Liver (tissue), 9 donors: Measurements from ENCODE around the gene SWI5. TPM values are rescaled to one million over a fixed set of nuclear protein-coding genes. Genes with fewer than 3 reads are reported as not detected.

Source experiments
- DNase-seq: peaks from one replicate; pipeline ENCODE4 v3.0.0-alpha.2; 2017; ENCODE audit warnings: low spot score
- H3K27ac ChIP-seq, 2 donors: one replicate each; pipeline ENCODE4 v1.7.0; 2013; ENCODE audit warnings: inconsistent platforms in 2 of 2, low read length in 2 of 2, control low read depth in 1 of 2, low read depth in 1 of 2, mild to moderate bottlenecking in 1 of 2
- H3K27me3 ChIP-seq, 4 donors: one replicate each; pipeline versions ENCODE4 v1.6.1 to v1.7.0; 2013; ENCODE audit warnings: low read length in 3 of 4, inconsistent platforms in 1 of 4, mild to moderate bottlenecking in 1 of 4, moderate library complexity in 1 of 4; ENCODE audit not compliant: control insufficient read depth in 4 of 4, insufficient read depth in 4 of 4
- H3K36me3 ChIP-seq, 4 donors: one replicate each; pipeline versions ENCODE4 v1.6.1 to v1.7.0; 2013; ENCODE audit warnings: low read length in 3 of 4, mild to moderate bottlenecking in 3 of 4, low read depth in 1 of 4, moderate library complexity in 1 of 4; ENCODE audit not compliant: control insufficient read depth in 4 of 4, insufficient read depth in 3 of 4
- H3K4me1 ChIP-seq, 4 donors: one replicate each; pipeline versions ENCODE4 v1.6.1 to v1.7.0; 2013; ENCODE audit warnings: low read length in 3 of 4, mild to moderate bottlenecking in 3 of 4, moderate library complexity in 1 of 4; ENCODE audit not compliant: control insufficient read depth in 4 of 4, insufficient read depth in 4 of 4
- H3K4me3 ChIP-seq, 3 donors: one replicate each; pipeline versions ENCODE4 v1.6.1 to v1.7.0; 2013; ENCODE audit warnings: low read length in 3 of 3, control low read depth in 1 of 3, low read depth in 1 of 3, mild to moderate bottlenecking in 1 of 3
- H3K9ac ChIP-seq, 2 donors: one replicate each; pipeline ENCODE4 v1.7.0; 2013; ENCODE audit warnings: low read length in 2 of 2, mild to moderate bottlenecking in 2 of 2, moderate library complexity in 2 of 2, control low read depth in 1 of 2, low read depth in 1 of 2
- H3K9me3 ChIP-seq, 4 donors: one replicate each; pipeline versions ENCODE4 v1.6.1 to v1.7.0; 2013; ENCODE audit warnings: low read length in 3 of 4; ENCODE audit not compliant: control insufficient read depth in 4 of 4
- CTCF ChIP-seq: fragments of 150-350 bp; IDR thresholded peaks from 2 replicates; pipeline ENCODE4 v1.5.1; 2017; ENCODE audit warnings: improper control_type of control experiment, low read depth, low read length; ENCODE audit not compliant: missing input control
- EGR1 ChIP-seq, 2 donors: IDR thresholded peaks; 2 replicates each; pipeline ENCODE4 v1.6.1; 2016 to 2018; ENCODE audit warnings: antibody characterized with exemption in 2 of 2, low read depth in 2 of 2
- FOXA1 ChIP-seq: IDR thresholded peaks from 2 replicates; pipeline ENCODE4 v1.6.1; 2016; ENCODE audit warnings: antibody characterized with exemption
- FOXA2 ChIP-seq: IDR thresholded peaks from 2 replicates; pipeline ENCODE4 v1.6.1; 2016; ENCODE audit warnings: antibody characterized with exemption
- GABPA ChIP-seq, 2 donors: IDR thresholded peaks in 1 of 2; conservative IDR thresholded peaks in 1 of 2; 2 replicates each; pipeline ENCODE4 v1.6.1; 2016; ENCODE audit warnings: antibody characterized with exemption in 2 of 2, mild to moderate bottlenecking in 1 of 2, moderate library complexity in 1 of 2
- HNF4A ChIP-seq, 2 donors: conservative IDR thresholded peaks; 2 replicates each; pipeline ENCODE4 v1.6.1; 2016; ENCODE audit warnings: antibody characterized with exemption in 2 of 2, mild to moderate bottlenecking in 2 of 2
- HNF4G ChIP-seq: IDR thresholded peaks from 2 replicates; pipeline ENCODE4 v1.6.1; 2016; ENCODE audit warnings: antibody characterized with exemption
- JUND ChIP-seq, 2 donors: IDR thresholded peaks; 2 replicates each; pipeline ENCODE4 v1.6.1; 2016; ENCODE audit warnings: antibody characterized with exemption in 2 of 2
- NR2F2 ChIP-seq: IDR thresholded peaks from 2 replicates; pipeline ENCODE4 v1.6.1; 2016; ENCODE audit warnings: antibody characterized with exemption
- RAD21 ChIP-seq, 2 donors: IDR thresholded peaks; 2 replicates each; pipeline ENCODE4 v1.6.1; 2016; ENCODE audit warnings: antibody characterized with exemption in 2 of 2, mild to moderate bottlenecking in 2 of 2
- RXRA ChIP-seq, 2 donors: IDR thresholded peaks; 2 replicates each; pipeline ENCODE4 v1.6.1; 2017 to 2018; ENCODE audit warnings: antibody characterized with exemption in 2 of 2, mild to moderate bottlenecking in 1 of 2
- SP1 ChIP-seq: IDR thresholded peaks from 2 replicates; pipeline ENCODE4 v1.6.1; 2018; ENCODE audit warnings: antibody characterized with exemption, mild to moderate bottlenecking
- TAF1 ChIP-seq: conservative IDR thresholded peaks from 2 replicates; pipeline ENCODE4 v1.6.1; 2016; ENCODE audit warnings: antibody characterized with exemption, mild to moderate bottlenecking
- YY1 ChIP-seq: IDR thresholded peaks from 2 replicates; pipeline ENCODE4 v1.6.1; 2016; ENCODE audit warnings: antibody characterized with exemption, mild to moderate bottlenecking
- WGBS: extraction: QIAGEN DNeasy Blood & Tissue Kit; methylation state at CpG from one replicate; pipeline ENCODE4 v1.1.7; 2013; 5-methylcytosine and 5-hydroxymethylcytosine counted together
- polyA plus RNA-seq, 2 donors: library from polyadenylated mRNA; stranded (reverse) in 1 of 2; unstranded in 1 of 2; fragments of 200-250 nt in 1 of 2; fragments of >200 nt in 1 of 2; fragmentation: Nextera tagmentation in 1 of 2; extraction: Ambion mirVana in 1 of 2; gene quantifications; one replicate each; pipeline versions ENCODE4 v1.2.1 to v1.2.3, GENCODE V29; 2013 to 2015
- total RNA-seq, 2 donors: library from RNA; depleted of rRNA; stranded (reverse); fragments of >200 nt; gene quantifications; one replicate each; pipeline ENCODE4 v1.2.3, GENCODE V29; 2014
- TF ChIP-seq, protein P1 (sequence below): IDR thresholded peaks from 2 replicates; pipeline ENCODE4 v1.6.1; 2016; ENCODE audit warnings: antibody characterized with exemption, mild to moderate bottlenecking
- TF ChIP-seq, protein P2 (sequence below): IDR thresholded peaks from 2 replicates; pipeline ENCODE4 v1.6.1; 2016; ENCODE audit warnings: antibody characterized with exemption
- TF ChIP-seq, protein P3 (sequence below): IDR thresholded peaks from 2 replicates; pipeline ENCODE4 v1.6.1; 2016; ENCODE audit warnings: antibody characterized with exemption
- TF ChIP-seq, protein P4 (sequence below): IDR thresholded peaks from 2 replicates; pipeline ENCODE4 v1.6.1; 2016; ENCODE audit warnings: antibody characterized with exemption
- donor health status: healthy.
- donor health status: healthy.
- donor health status: healthy.
- donor health status: healthy.
- donor health status: healthy.

Gene SWI5
- total and polyA plus RNA-seq, 4 donors = 10.7 to 34.0 (median 16.2) TPM

- TF ChIP-seq CTCF (no peak), JUND (IDR thresholded peaks at IDR 0.05) (no peak), HNF4A (conservative IDR thresholded peaks at IDR 0.05) (no peak), RXRA (IDR thresholded peaks at IDR 0.05) (no peak), NR2F2 (no peak)
Observed at GRCh38 chr9:128265348-128265847, 10.7 kb upstream of the SWI5 start (continued).

DNA sequence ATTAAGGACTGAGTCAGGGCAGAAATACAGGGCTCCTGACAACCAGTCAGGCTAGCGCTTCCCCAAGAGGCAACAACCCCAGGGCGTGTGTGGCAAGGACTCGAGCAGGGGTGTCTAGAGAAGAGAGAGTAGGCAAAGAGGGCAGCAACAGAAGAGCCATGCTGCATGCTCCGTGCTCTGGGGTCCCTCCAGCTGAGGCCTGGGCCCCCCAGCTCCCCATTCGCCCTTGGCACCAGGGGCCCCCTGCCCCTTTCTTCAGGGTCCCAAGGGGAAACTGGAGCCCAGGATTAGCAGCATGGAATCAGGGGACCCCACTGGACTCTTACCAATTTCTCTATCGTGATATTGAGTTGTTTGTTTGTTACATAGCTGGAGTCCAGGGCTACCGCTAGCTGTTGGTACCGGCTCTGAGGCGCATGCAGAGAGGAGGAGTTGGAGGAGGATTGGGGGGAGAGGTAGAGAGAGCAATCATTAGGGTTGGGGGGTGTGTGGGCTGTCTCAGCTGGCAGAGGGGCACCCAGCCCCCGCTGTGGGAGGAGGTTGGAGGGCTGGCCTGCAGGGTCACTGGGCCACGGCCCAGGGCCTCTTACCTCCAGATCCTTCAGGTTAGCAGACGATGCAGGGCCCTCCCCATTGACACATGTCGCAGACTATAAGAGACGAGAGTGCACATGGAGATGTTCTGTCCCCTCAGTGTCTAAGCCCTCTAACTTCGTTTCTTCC lies 9.0 kb upstream of the SWI5 start:
- Histone ChIP-seq H3K9ac (no peak overlapping the region), H3K4me1 (no peaks in the 10 kb centered on the region), H3K27ac (no peak overlapping the region), H3K9me3 (no peaks in the 10 kb centered on the region), H3K36me3 (peaks cover 14 to 64% (median 27%) of the 10 kb centered on the region in 4 donors), H3K4me3 (no peak overlapping the region), H3K27me3 (no peaks in the 10 kb centered on the region)
- TF ChIP-seq YY1 (no peak), RXRA (IDR thresholded peaks at IDR 0.05) (no peak), HNF4G (no peak), TAF1 (no peak), GABPA (IDR thresholded peaks at IDR 0.05 in 1 of 2, conservative IDR thresholded peaks at IDR 0.05 in 1 of 2) (no peak), FOXA2 (no peak), SP1 (no peak), HNF4A (conservative IDR thresholded peaks at IDR 0.05) (no peak), FOXA1 (no peak), EGR1 (IDR thresholded peaks at IDR 0.05; ENCODE audit: low read depth in 2 of 2) (no peak), RAD21 (IDR thresholded peaks at IDR 0.05) (no peak), CTCF (no peak), JUND (IDR thresholded peaks at IDR 0.05) (no peak)
- TF ChIP-seq, protein P1, sequence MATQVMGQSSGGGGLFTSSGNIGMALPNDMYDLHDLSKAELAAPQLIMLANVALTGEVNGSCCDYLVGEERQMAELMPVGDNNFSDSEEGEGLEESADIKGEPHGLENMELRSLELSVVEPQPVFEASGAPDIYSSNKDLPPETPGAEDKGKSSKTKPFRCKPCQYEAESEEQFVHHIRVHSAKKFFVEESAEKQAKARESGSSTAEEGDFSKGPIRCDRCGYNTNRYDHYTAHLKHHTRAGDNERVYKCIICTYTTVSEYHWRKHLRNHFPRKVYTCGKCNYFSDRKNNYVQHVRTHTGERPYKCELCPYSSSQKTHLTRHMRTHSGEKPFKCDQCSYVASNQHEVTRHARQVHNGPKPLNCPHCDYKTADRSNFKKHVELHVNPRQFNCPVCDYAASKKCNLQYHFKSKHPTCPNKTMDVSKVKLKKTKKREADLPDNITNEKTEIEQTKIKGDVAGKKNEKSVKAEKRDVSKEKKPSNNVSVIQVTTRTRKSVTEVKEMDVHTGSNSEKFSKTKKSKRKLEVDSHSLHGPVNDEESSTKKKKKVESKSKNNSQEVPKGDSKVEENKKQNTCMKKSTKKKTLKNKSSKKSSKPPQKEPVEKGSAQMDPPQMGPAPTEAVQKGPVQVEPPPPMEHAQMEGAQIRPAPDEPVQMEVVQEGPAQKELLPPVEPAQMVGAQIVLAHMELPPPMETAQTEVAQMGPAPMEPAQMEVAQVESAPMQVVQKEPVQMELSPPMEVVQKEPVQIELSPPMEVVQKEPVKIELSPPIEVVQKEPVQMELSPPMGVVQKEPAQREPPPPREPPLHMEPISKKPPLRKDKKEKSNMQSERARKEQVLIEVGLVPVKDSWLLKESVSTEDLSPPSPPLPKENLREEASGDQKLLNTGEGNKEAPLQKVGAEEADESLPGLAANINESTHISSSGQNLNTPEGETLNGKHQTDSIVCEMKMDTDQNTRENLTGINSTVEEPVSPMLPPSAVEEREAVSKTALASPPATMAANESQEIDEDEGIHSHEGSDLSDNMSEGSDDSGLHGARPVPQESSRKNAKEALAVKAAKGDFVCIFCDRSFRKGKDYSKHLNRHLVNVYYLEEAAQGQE = no peak
- TF ChIP-seq, protein P2, sequence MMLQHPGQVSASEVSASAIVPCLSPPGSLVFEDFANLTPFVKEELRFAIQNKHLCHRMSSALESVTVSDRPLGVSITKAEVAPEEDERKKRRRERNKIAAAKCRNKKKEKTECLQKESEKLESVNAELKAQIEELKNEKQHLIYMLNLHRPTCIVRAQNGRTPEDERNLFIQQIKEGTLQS = no peak
- TF ChIP-seq, protein P3, sequence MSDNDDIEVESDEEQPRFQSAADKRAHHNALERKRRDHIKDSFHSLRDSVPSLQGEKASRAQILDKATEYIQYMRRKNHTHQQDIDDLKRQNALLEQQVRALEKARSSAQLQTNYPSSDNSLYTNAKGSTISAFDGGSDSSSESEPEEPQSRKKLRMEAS = no peak
- TF ChIP-seq, protein P4, sequence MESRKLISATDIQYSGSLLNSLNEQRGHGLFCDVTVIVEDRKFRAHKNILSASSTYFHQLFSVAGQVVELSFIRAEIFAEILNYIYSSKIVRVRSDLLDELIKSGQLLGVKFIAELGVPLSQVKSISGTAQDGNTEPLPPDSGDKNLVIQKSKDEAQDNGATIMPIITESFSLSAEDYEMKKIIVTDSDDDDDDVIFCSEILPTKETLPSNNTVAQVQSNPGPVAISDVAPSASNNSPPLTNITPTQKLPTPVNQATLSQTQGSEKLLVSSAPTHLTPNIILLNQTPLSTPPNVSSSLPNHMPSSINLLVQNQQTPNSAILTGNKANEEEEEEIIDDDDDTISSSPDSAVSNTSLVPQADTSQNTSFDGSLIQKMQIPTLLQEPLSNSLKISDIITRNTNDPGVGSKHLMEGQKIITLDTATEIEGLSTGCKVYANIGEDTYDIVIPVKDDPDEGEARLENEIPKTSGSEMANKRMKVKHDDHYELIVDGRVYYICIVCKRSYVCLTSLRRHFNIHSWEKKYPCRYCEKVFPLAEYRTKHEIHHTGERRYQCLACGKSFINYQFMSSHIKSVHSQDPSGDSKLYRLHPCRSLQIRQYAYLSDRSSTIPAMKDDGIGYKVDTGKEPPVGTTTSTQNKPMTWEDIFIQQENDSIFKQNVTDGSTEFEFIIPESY = no peak
- WGBS = 94% methylated on average over 15 of the region's 15 CpGs
- no peak for DNase-seq
